H1 (cell line): ENCODE results near the gene TAT. TPM values are rescaled to one million over a fixed set of nuclear protein-coding genes. Genes with fewer than 3 reads are reported as not detected.

ENCODE experiments used
- ATF3 ChIP-seq: IDR thresholded peaks from 2 replicates; pipeline ENCODE4 v1.6.1; 2011; ENCODE audit warnings: low read depth, mild to moderate bottlenecking, low read length; ENCODE audit not compliant: insufficient read depth
- BCL11A ChIP-seq, 2 experiments: IDR thresholded peaks; one replicate each; pipeline ENCODE4 v1.6.1; 2011; ENCODE audit warnings: low read depth in 2 of 2, low read length in 2 of 2, mild to moderate bottlenecking in 2 of 2
- E2F6 ChIP-seq: IDR thresholded peaks from 2 replicates; pipeline ENCODE4 v1.6.1; 2012; ENCODE audit warnings: inconsistent platforms
- TCF12 ChIP-seq: IDR thresholded peaks from 2 replicates; pipeline ENCODE4 v1.6.1; 2011; ENCODE audit warnings: low read depth, mild to moderate bottlenecking, low read length
- TEAD4 ChIP-seq: IDR thresholded peaks from 2 replicates; pipeline ENCODE4 v1.6.1; 2012; ENCODE audit warnings: low read depth, low read length, inconsistent platforms, mixed read lengths
- polyA plus RNA-seq, 7 experiments: library from polyadenylated mRNA; depleted of rRNA in 3 of 7; stranded (reverse) in 5 of 7; unstranded in 2 of 7; fragments of >200 nt in 5 of 7; fragments of 200-250 nt in 2 of 7; gene quantifications; 1 replicate in 5 of 7; 2 replicates in 1 of 7; 4 replicates in 1 of 7; pipeline versions ENCODE4 v1.2.1 to v1.2.3, GENCODE V29; 2011 to 2013; ENCODE audit warnings: missing spikeins in 2 of 7, mixed read lengths in 2 of 7
- total RNA-seq: library from RNA; stranded (reverse); fragmentation: NEBNext Ultra II Directional; extraction: Animal tissue kit (Norgen Biotek cat#: 25700); gene quantifications from 2 replicates; pipeline ENCODE4 v1.2.1, GENCODE V29; 2021

TAT gene
- total and polyA plus RNA-seq, 2 of the 8 experiments (the other 6 are each of a cell fraction or from before 2014, with no cell fraction given) = 0.03 TPM; not detected in 1

DNA sequence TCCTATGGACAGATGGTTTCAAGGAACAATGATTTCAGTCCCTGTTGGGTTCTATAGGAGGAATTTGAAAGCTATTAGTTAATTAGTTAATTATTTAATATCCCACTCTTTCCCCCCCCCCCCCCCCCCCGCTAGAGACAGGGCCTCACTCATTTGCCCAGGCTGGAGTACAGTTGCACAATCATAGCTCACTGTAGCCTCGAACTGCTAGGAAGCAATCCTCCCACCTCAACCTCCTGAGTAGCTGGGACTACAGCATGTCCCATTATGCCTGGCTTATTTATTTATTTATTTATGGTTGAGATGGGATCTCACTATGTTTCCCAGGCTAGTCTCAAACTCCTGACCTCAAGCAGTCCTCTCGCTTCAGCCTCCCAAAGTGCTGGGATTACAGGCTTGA lies 15.0 kb upstream of the TAT start (continued):
- TF ChIP-seq BCL11A (IDR thresholded peaks at IDR 0.05; ENCODE audit: low read depth in 2 of 2, low read length in 2 of 2) (no peak), ATF3 (no peak), TEAD4 (no peak), E2F6 (no peak), TCF12 (no peak)
- TF ChIP-seq, all 59 proteins: peak for 0
